Muscle of leg (tissue), 11 donors: ENCODE measurements around the gene LAMP1. TPM values are rescaled to one million over a fixed set of nuclear protein-coding genes. Genes with fewer than 3 reads are reported as not detected.

ENCODE experiments used
- DNase-seq: peaks from one replicate; pipeline ENCODE4 v3.0.0; 2013
- H3K27ac ChIP-seq: one replicate; pipeline ENCODE4 v1.5.1; 2013; ENCODE audit warnings: mild to moderate bottlenecking, low read length, control low read depth
- H3K27me3 ChIP-seq: one replicate; pipeline ENCODE4 v1.6.1; 2013; ENCODE audit warnings: low read length; ENCODE audit not compliant: control insufficient read depth, insufficient read depth
- H3K36me3 ChIP-seq: one replicate; pipeline ENCODE4 v1.6.1; 2013; ENCODE audit warnings: low read length; ENCODE audit not compliant: control insufficient read depth, insufficient read depth
- H3K4me1 ChIP-seq: one replicate; pipeline ENCODE4 v1.6.1; 2013; ENCODE audit warnings: low read length; ENCODE audit not compliant: control insufficient read depth, insufficient read depth
- H3K4me3 ChIP-seq: one replicate; pipeline ENCODE4 v1.5.1; 2013; ENCODE audit warnings: low read length, control low read depth
- H3K9me3 ChIP-seq: replicated peaks from 2 replicates; pipeline ENCODE4 v1.6.1; 2013; ENCODE audit warnings: low read depth, low read length; ENCODE audit not compliant: control insufficient read depth
- WGBS: methylation state at CpG from one replicate; pipeline ENCODE4 v1.1.5; 2013; ENCODE audit warnings: missing lambda C conversion rate; ENCODE audit not compliant: insufficient coverage; 5-methylcytosine and 5-hydroxymethylcytosine counted together
- polyA plus RNA-seq, 8 donors: library from polyadenylated mRNA; unstranded; fragments of 120-200 nt; gene quantifications; one replicate each; pipeline versions ENCODE4 v1.2.1 to v1.2.3, GENCODE V29; 2013; ENCODE audit warnings: inconsistent platforms in 1 of 8, low replicate concordance in 1 of 8; ENCODE audit not compliant: insufficient read length in 8 of 8, insufficient read depth in 1 of 8
- total RNA-seq: library from RNA; stranded (reverse); fragments of 120-200 nt; gene quantifications from one replicate; pipeline ENCODE4 v1.2.4, GENCODE V29; 2013

Gene LAMP1
- total and polyA plus RNA-seq, 9 donors, result 69.6 to 120 (median 92.9) TPM

GRCh38 chr13:113350065-113350937 is 53.3 kb downstream of the LAMP1 start:
- H3K27me3 ChIP-seq, result peaks cover 2% of the 10 kb centered on the region
- no peaks in the 10 kb centered on the region for H3K4me1 ChIP-seq
- no peak for DNase-seq
- WGBS, result 84% methylated on average over 28 of the region's 32 CpGs
- peaks cover 11% of the 10 kb centered on the region for H3K9me3 ChIP-seq
- no peaks in the 10 kb centered on the region for H3K36me3 ChIP-seq
- no peak overlapping the region for H3K4me3 ChIP-seq
- no peak overlapping the region for H3K27ac ChIP-seq

GRCh38 chr13:113350938-113351335 is 53.9 kb downstream of the LAMP1 start:
- peaks cover 8% of the 10 kb centered on the region for H3K9me3 ChIP-seq
- DNase-seq, result no peak
- H3K4me3 ChIP-seq, result no peak overlapping the region
- no peaks in the 10 kb centered on the region for H3K4me1 ChIP-seq
- H3K36me3 ChIP-seq, result no peaks in the 10 kb centered on the region
- H3K27me3 ChIP-seq, result peaks cover 2% of the 10 kb centered on the region
- no peak overlapping the region for H3K27ac ChIP-seq
- WGBS, result 91% methylated on average over 19 of the region's 20 CpGs

DNA sequence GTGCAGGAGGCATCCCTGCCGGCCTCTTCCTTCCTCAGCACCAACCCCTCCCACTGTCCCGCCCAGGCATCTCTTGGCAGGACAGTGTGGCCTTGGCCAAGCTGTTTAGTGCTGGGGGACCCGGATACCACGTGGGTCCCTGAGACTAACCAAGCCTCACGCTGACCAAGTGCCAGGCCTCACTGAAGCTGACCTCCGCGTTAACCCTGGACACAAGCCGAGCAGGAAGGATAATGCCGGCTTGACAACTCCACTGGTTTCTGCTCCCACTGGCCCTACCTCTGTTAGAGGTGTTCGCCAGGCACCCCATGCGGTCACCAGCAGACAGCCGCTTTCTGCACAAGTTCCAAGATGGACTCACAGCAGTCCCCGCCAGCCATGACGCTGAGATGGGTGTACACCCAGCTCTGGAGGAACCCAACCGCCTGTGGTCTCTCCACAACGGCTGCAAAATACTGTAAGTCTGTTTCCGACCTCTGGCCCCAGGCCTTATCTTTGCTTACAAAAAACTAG is 54.5 kb downstream of the LAMP1 start:
- 77% methylated on average over 14 of the region's 17 CpGs for WGBS
- no peaks in the 10 kb centered on the region for H3K36me3 ChIP-seq
- DNase-seq, result no peak
- H3K4me1 ChIP-seq, result no peaks in the 10 kb centered on the region
- peaks cover 2% of the 10 kb centered on the region for H3K27me3 ChIP-seq
- peaks cover 8% of the 10 kb centered on the region for H3K9me3 ChIP-seq
- no peak overlapping the region for H3K27ac ChIP-seq
- no peak overlapping the region for H3K4me3 ChIP-seq

DNA sequence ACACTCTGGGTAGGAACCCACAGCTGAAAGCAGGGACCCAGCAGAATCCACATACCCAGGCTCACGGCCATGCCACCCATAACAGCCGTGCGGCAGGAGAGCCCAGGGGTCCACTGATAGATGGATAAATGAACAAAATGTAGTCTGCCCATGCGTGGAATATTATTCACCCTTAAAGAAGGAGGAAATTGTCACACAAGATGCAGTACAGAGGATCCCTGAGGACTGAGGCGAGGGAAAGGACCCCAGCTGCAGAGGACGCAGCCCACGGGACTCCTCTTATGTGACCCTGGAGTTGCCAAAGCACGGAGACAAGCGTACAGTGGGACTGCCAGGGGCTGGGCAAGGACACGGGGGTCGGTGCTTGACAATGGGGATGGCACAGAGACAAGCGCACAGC is 56.2 kb downstream of the LAMP1 start:
- H3K4me1 ChIP-seq, result no peaks in the 10 kb centered on the region
- no peak overlapping the region for H3K27ac ChIP-seq
- H3K27me3 ChIP-seq, result peaks cover 2% of the 10 kb centered on the region
- H3K36me3 ChIP-seq, result no peaks in the 10 kb centered on the region
- H3K9me3 ChIP-seq, result peaks cover 2% of the 10 kb centered on the region
- DNase-seq, result no peak
- 85% methylated on average over 9 of the region's 12 CpGs for WGBS
- no peak overlapping the region for H3K4me3 ChIP-seq

GRCh38 chr13:113354831-113355610 is 58.0 kb downstream of the LAMP1 start:
- DNase-seq, result no peak
- H3K4me3 ChIP-seq, result no peak overlapping the region
- peaks cover 4% of the 10 kb centered on the region for H3K27me3 ChIP-seq
- 92% methylated on average over 41 of the region's 41 CpGs for WGBS
- H3K36me3 ChIP-seq, result no peaks in the 10 kb centered on the region
- H3K9me3 ChIP-seq, result no peaks in the 10 kb centered on the region
- H3K27ac ChIP-seq, result no peak overlapping the region
- H3K4me1 ChIP-seq, result no peaks in the 10 kb centered on the region

GRCh38 chr13:113355621-113356020 is 58.6 kb downstream of the LAMP1 start:
- 67% methylated on average over 6 of the region's 10 CpGs for whole genome bisulfite sequencing
- Histone ChIP-seq H3K4me1 (no peaks in the 10 kb centered on the region), H3K4me3 (no peak overlapping the region), H3K36me3 (no peaks in the 10 kb centered on the region), H3K9me3 (no peaks in the 10 kb centered on the region), H3K27me3 (peaks cover 6% of the 10 kb centered on the region), H3K27ac (no peak overlapping the region)
- DNase-seq, result no peak

- Histone ChIP-seq H3K27me3 (peaks cover 13% of the 10 kb centered on the region), H3K4me1 (no peaks in the 10 kb centered on the region), H3K36me3 (no peaks in the 10 kb centered on the region), H3K9me3 (no peaks in the 10 kb centered on the region), H3K27ac (no peak overlapping the region), H3K4me3 (no peak overlapping the region)
- WGBS, result 70% methylated on average over 4 of the region's 4 CpGs
- no peak for DNase-seq
These were observed 59.6 kb downstream of the LAMP1 start for GRCh38 chr13:113356596-113356995.

- WGBS, result no CpG with 5 or more reads among the region's 5 CpGs
- no peak for DNase-seq
- peaks cover 20% of the 10 kb centered on the region for H3K27me3 ChIP-seq
- no peak overlapping the region for H3K4me3 ChIP-seq
- no peaks in the 10 kb centered on the region for H3K36me3 ChIP-seq
- H3K9me3 ChIP-seq, result no peaks in the 10 kb centered on the region
- H3K27ac ChIP-seq, result no peak overlapping the region
- no peaks in the 10 kb centered on the region for H3K4me1 ChIP-seq
These were observed 60.5 kb downstream of the LAMP1 start for GRCh38 chr13:113357529-113357928.

- Histone ChIP-seq H3K4me3 (no peak overlapping the region), H3K9me3 (no peaks in the 10 kb centered on the region), H3K27ac (no peak overlapping the region), H3K36me3 (no peaks in the 10 kb centered on the region), H3K4me1 (peaks cover 4% of the 10 kb centered on the region), H3K27me3 (peaks cover 31% of the 10 kb centered on the region)
- WGBS, result 80% methylated on average over 1 of the region's 6 CpGs
- no peak for DNase-seq
These were observed 61.7 kb downstream of the LAMP1 start for GRCh38 chr13:113358653-113359190.

DNA sequence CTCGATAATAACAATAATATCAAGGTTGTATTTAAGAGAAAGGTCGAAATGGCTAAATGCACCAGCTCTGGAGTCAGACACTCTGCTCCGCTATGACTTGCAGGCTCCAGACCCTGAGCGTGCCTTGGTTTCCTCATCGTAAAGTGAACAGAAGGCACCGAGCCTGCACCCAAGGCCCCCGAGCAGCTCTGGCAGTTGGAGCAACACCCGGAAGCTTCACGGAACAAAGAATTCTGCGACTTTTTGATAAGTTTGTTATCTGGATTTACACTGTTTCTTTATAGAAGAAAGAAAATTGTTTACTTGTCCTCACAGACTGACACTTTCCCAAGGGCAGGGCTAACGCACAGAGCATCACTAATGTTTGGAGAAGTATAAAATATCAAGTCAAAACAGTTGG is 62.5 kb downstream of the LAMP1 start:
- no peaks in the 10 kb centered on the region for H3K36me3 ChIP-seq
- 80% methylated on average over 5 of the region's 11 CpGs for WGBS
- H3K4me3 ChIP-seq, result no peak overlapping the region
- H3K27ac ChIP-seq, result no peak overlapping the region
- no peak for DNase-seq
- peaks cover 32% of the 10 kb centered on the region for H3K27me3 ChIP-seq
- H3K9me3 ChIP-seq, result no peaks in the 10 kb centered on the region
- peaks cover 7% of the 10 kb centered on the region for H3K4me1 ChIP-seq
